ENCODE measurements around the gene PLA2G12B.

PLA2G12B gene

DNA sequence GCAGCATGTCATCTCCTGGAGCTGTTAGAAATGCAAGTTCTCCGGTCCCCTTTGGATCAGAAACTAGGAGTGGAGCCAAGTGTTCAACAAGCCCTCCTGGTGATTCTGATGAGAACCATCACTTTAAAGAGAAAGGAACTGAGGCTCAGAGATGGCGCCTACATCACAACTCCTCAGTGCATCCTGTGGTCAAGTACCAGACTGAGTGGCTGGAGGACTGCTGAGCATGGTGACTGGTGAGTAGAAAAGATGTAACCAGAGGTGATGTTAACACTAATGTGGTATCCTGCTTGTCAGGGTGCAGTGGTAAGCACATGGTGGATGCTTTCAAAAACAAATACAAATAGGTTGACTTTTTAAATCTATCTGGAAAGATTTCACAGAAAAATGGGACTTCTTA, 64.5 kb downstream of the PLA2G12B start:
- DNase-seq (ENCODE audit: low read depth) = no peak

DNA sequence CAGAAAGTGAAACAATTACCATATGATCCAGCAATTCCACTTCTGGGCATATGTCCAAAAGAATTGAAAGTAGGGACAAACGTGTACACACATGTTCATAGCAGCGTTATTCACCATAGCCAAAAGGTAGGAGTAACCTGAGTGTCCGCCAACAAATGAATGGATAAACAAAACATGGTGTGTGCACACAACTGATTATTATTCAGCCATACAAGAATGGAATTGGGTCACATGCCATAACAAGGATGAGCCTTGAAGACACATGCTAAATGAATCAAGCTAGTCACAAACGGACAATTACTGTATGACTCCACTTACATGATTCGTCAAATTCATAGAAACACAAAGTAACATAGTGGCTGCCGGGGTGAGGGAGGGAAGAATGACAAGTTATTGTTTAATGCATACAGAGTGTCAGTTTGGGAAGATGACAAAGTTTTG, 65.2 kb downstream of the PLA2G12B start:
- DNase-seq (ENCODE audit: low read depth) = peak; percentile 15

DNA sequence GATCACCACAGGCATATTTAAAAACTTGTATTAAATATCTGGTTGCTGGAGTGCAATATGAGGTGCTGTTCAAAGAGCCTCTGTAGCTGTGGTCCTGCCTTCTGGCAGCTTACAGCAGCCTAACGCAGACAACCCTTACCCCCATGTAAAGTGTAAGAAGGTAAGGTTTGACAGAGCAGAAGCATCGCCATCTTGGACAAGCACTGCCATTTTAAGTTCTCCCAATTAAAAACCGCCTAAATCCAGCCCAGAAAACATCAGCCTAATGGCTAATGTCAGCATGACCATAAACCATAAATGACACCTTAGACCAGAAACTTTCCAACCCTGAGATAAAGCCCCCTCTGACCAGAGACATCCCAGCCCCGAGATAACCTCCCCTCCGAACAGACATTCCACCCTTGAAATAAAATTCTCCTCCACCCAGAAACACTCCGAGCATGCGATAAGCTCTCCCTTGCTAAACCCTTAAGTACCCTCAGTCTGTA, 66.4 kb downstream of the PLA2G12B start:
- no peak for DNase-seq (ENCODE audit: low read depth)

DNA sequence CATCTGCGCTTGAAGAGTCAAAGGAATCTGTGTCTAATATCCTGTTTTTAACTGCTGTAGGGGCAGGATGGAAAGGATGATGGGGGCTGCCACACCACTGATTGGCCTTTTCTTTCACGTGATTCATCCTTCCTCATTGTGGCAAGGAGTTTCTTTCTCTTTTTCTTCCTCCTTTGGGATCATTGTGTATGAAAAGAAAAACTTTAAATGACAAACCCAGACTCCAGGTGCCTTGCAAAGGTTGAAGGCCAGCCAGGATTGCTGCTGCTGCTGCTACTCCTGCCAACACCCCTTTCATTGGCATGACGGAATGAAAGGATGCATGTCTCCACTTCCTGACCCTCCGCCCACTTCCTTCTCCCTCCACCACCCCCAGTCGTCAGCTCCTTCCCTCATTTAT, 67.6 kb downstream of the PLA2G12B start:
- DNase-seq (ENCODE audit: low read depth) = no peak

- no peak for DNase-seq (ENCODE audit: low read depth)
Observed at GRCh38 chr10:72886621-72887020, 68.0 kb downstream of the PLA2G12B start.

DNA sequence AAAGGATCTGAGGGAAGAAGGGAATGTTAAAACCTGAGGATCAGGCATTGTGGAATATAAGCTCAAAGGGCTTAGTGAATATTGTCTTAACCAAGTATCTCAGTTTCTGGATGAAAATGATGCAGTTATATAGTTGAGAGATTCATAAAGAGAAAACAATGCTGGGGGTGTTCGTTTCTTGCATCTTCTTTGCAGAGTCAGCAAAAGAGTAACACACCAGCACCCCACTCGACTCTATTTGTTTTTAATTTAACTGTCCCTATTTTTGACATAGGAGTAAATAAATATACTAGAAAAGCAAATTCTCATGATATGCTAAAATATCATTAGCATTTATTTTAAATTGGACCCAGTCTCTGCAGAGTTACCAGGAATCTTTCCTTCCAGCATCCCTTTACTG, 68.7 kb downstream of the PLA2G12B start:
- DNase-seq (ENCODE audit: low read depth) = no peak

Measured in non-pigmented ciliary epithelial cell (primary cell).